Tibial artery (tissue), 4 donors: ENCODE results near the gene LILRB3.
"Not testable (repeated sequence)": the region's sequence is repeated elsewhere in the genome, so short reads cannot be mapped to it uniquely, and the experiment has no call there.

Source experiments
- DNase-seq, 2 donors: peaks; one replicate each; pipeline ENCODE4 v3.0.0-alpha.2; 2019
- H3K27ac ChIP-seq, 2 donors: fragments of 200-600 bp; sonication (generic) in 1 of 2; 1 replicate in 1 of 2; 2 replicates in 1 of 2; pipeline ENCODE4 v1.5.1; 2018 to 2019; ENCODE audit warnings: mild to moderate bottlenecking in 1 of 2
- H3K27me3 ChIP-seq, 2 donors: fragments of 200-600 bp; sonication (generic) in 1 of 2; one replicate each; pipeline versions ENCODE4 v1.5.1 to v1.6.0; 2016 to 2019
- H3K36me3 ChIP-seq, 3 donors: fragments of 200-600 bp; sonication (generic) in 2 of 3; one replicate each; pipeline ENCODE4 v1.5.1; 2016 to 2019; ENCODE audit warnings: mild to moderate bottlenecking in 2 of 3
- H3K4me1 ChIP-seq, 4 donors: fragments of 200-600 bp; sonication (generic) in 2 of 4; 1 replicate in 3 of 4; 2 replicates in 1 of 4; pipeline ENCODE4 v1.5.1; 2016 to 2019
- H3K4me3 ChIP-seq, 2 donors: fragments of 200-600 bp; sonication (generic) in 1 of 2; 1 replicate in 1 of 2; 2 replicates in 1 of 2; pipeline ENCODE4 v1.5.1; 2018 to 2019; ENCODE audit warnings: mild to moderate bottlenecking in 2 of 2
- H3K9me3 ChIP-seq, 3 donors: fragments of 200-600 bp; sonication (generic) in 1 of 3; one replicate each; pipeline ENCODE4 v1.5.1; 2016 to 2019
- CTCF ChIP-seq, 2 experiments: fragments of 200-600 bp in 1 of 2; fragments of 450-650 bp in 1 of 2; IDR thresholded peaks; one replicate each; pipeline ENCODE4 v1.5.1; 2017 to 2019; ENCODE audit warnings: antibody characterized with exemption in 2 of 2, mild to moderate bottlenecking in 1 of 2, moderate library complexity in 1 of 2
- intact Hi-C: fragments of 100-400 bp; cut with DNase I; formaldehyde crosslinking; loops from one replicate; pipeline ENCODE4 v1.15.0; 2023; ENCODE audit warnings: low total_unique reads

Gene LILRB3

GRCh38 chr19:54189145-54189734, 33.6 kb downstream of the LILRB3 start, which contains the start of gene MBOAT7:
Gene MBOAT7, minus strand, starts transcription at chr19:54189580. Its CDS starts 1,072 bp downstream, at chr19:54188508.
- Histone ChIP-seq H3K36me3 (peaks cover 8 to 26% (median 11%) of the 10 kb centered on the region in 3 donors), H3K4me3 (peak within 1 kb of the TSS; percentile 71 to 82), H3K27ac (peak within 1 kb of the TSS; percentile 92 to 97), H3K27me3 (no peaks in the 10 kb centered on the region), H3K9me3 (no peaks in the 10 kb centered on the region), H3K4me1 (peaks cover 4 to 24% (median 19%) of the 10 kb centered on the region in 4 donors)
- intact Hi-C loops: no loop called here
- no peak for DNase-seq
- TF ChIP-seq CTCF (IDR thresholded peaks at IDR 0.05): peak in 1 of 2 experiments; percentile 45

GRCh38 chr19:54188215-54188871, 34.5 kb downstream of the LILRB3 start:
- no peaks in the 10 kb centered on the region for H3K27me3 ChIP-seq
- TF ChIP-seq CTCF (IDR thresholded peaks at IDR 0.05): no peak
- H3K27ac ChIP-seq: peak overlapping the region; percentile 92 to 97
- H3K36me3 ChIP-seq: peaks cover 5 to 26% (median 5%) of the 10 kb centered on the region in 3 donors
- peaks cover 4 to 24% (median 19%) of the 10 kb centered on the region in 4 donors for H3K4me1 ChIP-seq
- intact Hi-C loops: no loop called here
- H3K9me3 ChIP-seq: no peaks in the 10 kb centered on the region
- H3K4me3 ChIP-seq: peak overlapping the region; percentile 71 to 82
- no peak for DNase-seq

- Histone ChIP-seq H3K36me3 (peaks cover 0 to 22% (median 0%) of the 10 kb centered on the region in 3 donors), H3K27ac (no peak overlapping the region), H3K27me3 (no peaks in the 10 kb centered on the region), H3K9me3 (no peaks in the 10 kb centered on the region), H3K4me3 (no peak overlapping the region), H3K4me1 (peaks cover 4 to 17% (median 15%) of the 10 kb centered on the region in 4 donors)
- TF ChIP-seq CTCF (IDR thresholded peaks at IDR 0.05): no peak
- DNase-seq: no peak
- intact Hi-C loops: no loop called here
Observed at GRCh38 chr19:54186934-54187381, 35.8 kb downstream of the LILRB3 start.

GRCh38 chr19:54186351-54186750, 36.5 kb downstream of the LILRB3 start:
- Histone ChIP-seq H3K4me1 (peaks cover 4 to 12% (median 11%) of the 10 kb centered on the region in 4 donors), H3K27me3 (no peaks in the 10 kb centered on the region), H3K4me3 (no peak overlapping the region), H3K9me3 (no peaks in the 10 kb centered on the region), H3K36me3 (peaks cover 0 to 22% (median 0%) of the 10 kb centered on the region in 3 donors), H3K27ac (no peak overlapping the region)
- intact Hi-C loops: no loop called here
- DNase-seq: no peak
- no peak for TF ChIP-seq CTCF (IDR thresholded peaks at IDR 0.05)

- H3K36me3 ChIP-seq: peaks cover 7 to 51% (median 12%) of the 10 kb centered on the region in 3 donors
- DNase-seq: no peak
- H3K4me1 ChIP-seq: peaks cover 2 to 6% (median 5%) of the 10 kb centered on the region in 4 donors
- H3K4me3 ChIP-seq: no peak overlapping the region
- intact Hi-C loops: no loop called here
- H3K9me3 ChIP-seq: no peaks in the 10 kb centered on the region
- TF ChIP-seq CTCF (IDR thresholded peaks at IDR 0.05): no peak
- H3K27ac ChIP-seq: no peak overlapping the region
- no peaks in the 10 kb centered on the region for H3K27me3 ChIP-seq
Observed at GRCh38 chr19:54183431-54183830, 39.4 kb downstream of the LILRB3 start.

GRCh38 chr19:54181894-54182293, 40.9 kb downstream of the LILRB3 start:
- intact Hi-C loops, DNase-seq, H3K27me3 ChIP-seq, H3K4me3 ChIP-seq, H3K9me3 ChIP-seq, H3K4me1 ChIP-seq, H3K27ac ChIP-seq: not testable (repeated sequence)
- H3K36me3 ChIP-seq: peaks cover 7 to 52% (median 20%) of the 10 kb centered on the region in 3 donors
